Neural progenitor cell (in vitro differentiated cells): Measurements from ENCODE around the gene POU6F2.

ENCODE experiments used
- EZH2 ChIP-seq: fragments of 200-600 bp; sonication (generic); IDR thresholded peaks from 2 replicates; pipeline ENCODE4 v1.6.1; 2017; ENCODE audit warnings: antibody characterized with exemption, mild to moderate bottlenecking, moderate library complexity
- EZH2phosphoT487 ChIP-seq: fragments of 200-600 bp; sonication (generic); IDR thresholded peaks from 2 replicates; pipeline ENCODE4 v1.6.1; 2017; ENCODE audit warnings: antibody characterized with exemption
- TF ChIP-seq, protein P1 (sequence below): fragments of 200-600 bp; sonication (generic); IDR thresholded peaks from 2 replicates; pipeline ENCODE4 v1.5.1; 2017; ENCODE audit warnings: antibody characterized with exemption, mild to moderate bottlenecking

DNA sequence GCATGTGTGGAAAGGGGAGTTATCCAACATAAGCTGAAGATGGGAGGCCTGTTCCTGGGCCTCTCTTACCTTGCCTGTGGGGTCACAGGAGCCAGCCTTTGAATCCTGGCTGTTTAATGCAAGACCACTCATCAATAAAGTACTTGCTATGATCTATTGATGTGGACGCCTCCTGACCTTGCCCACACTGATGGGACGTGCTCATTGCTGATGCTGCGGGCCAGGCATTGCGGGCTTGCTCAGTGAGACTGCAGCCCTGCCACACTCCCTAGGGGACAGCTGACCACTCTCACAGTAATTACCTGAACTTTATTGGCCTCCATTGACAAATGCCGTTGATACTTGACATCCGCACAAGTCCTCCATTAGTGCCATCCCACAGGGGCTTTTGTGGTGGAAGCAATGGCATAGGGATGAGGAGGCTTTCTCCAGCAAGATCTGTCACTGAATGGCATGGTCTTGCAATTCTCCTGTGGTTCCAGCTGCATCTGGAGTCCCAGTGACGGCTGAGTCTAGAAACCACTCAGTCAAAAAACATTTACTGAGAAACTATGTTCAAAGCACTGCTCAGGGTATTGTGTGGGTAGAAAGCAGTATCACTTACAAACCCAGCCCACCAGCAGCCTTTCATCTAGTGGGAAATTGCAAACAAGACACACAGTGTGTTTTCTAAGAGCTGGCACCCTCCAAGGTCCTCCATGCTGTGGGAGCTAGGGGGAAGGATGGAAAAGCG lies 453.4 kb downstream of the POU6F2 start:
- TF ChIP-seq, protein P1, sequence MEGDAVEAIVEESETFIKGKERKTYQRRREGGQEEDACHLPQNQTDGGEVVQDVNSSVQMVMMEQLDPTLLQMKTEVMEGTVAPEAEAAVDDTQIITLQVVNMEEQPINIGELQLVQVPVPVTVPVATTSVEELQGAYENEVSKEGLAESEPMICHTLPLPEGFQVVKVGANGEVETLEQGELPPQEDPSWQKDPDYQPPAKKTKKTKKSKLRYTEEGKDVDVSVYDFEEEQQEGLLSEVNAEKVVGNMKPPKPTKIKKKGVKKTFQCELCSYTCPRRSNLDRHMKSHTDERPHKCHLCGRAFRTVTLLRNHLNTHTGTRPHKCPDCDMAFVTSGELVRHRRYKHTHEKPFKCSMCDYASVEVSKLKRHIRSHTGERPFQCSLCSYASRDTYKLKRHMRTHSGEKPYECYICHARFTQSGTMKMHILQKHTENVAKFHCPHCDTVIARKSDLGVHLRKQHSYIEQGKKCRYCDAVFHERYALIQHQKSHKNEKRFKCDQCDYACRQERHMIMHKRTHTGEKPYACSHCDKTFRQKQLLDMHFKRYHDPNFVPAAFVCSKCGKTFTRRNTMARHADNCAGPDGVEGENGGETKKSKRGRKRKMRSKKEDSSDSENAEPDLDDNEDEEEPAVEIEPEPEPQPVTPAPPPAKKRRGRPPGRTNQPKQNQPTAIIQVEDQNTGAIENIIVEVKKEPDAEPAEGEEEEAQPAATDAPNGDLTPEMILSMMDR: no peak
- TF ChIP-seq EZH2: no peak
- no peak for TF ChIP-seq EZH2phosphoT487
